HG02943 (cell line): ENCODE measurements around the gene ATAD3B.
"Not testable (repeated sequence)": the region's sequence is repeated elsewhere in the genome, so short reads cannot be mapped to it uniquely, and the experiment has no call there.

Source experiments
- ATAC-seq: cut with Tn5 transposase; IDR thresholded peaks from one replicate; pipeline ENCODE4 v1.9.1; 2021; ENCODE audit warnings: mild to moderate bottlenecking, low read depth, moderate library complexity; ENCODE audit not compliant: unreplicated experiment

The ATAD3B gene

GRCh38 chr1:1472053-1472876 is 700 bp downstream of the ATAD3B start:
- ATAC-seq, result not testable (repeated sequence)

- ATAC-seq, result not testable (repeated sequence)
These were observed 4.4 kb downstream of the ATAD3B start for GRCh38 chr1:1476011-1476410.

- no peak for ATAC-seq
These were observed 5.6 kb downstream of the ATAD3B start for GRCh38 chr1:1477206-1477605.

- ATAC-seq, result no peak
These were observed 8.3 kb downstream of the ATAD3B start for GRCh38 chr1:1479547-1480487.

GRCh38 chr1:1480488-1480867 is 8.9 kb downstream of the ATAD3B start:
- ATAC-seq, result not testable (repeated sequence)

GRCh38 chr1:1481811-1482210 is 10.2 kb downstream of the ATAD3B start:
- not testable (repeated sequence) for ATAC-seq

GRCh38 chr1:1482856-1483255 is 11.3 kb downstream of the ATAD3B start:
- ATAC-seq, result no peak

- ATAC-seq, result no peak
These were observed 12.1 kb downstream of the ATAD3B start for GRCh38 chr1:1483714-1484113.

GRCh38 chr1:1484976-1485750 is 13.6 kb downstream of the ATAD3B start:
- ATAC-seq, result not testable (repeated sequence)

GRCh38 chr1:1485755-1486317 is 14.3 kb downstream of the ATAD3B start:
- ATAC-seq, result not testable (repeated sequence)

- ATAC-seq, result no peak
These were observed 16.1 kb downstream of the ATAD3B start for GRCh38 chr1:1487701-1488100.

- ATAC-seq, result no peak
These were observed 17.7 kb downstream of the ATAD3B start for GRCh38 chr1:1489231-1489630.

- ATAC-seq, result no peak
These were observed 18.3 kb downstream of the ATAD3B start for GRCh38 chr1:1489861-1490260.

GRCh38 chr1:1490633-1491230 is 19.2 kb downstream of the ATAD3B start:
- ATAC-seq, result no peak

GRCh38 chr1:1491601-1492000 is 20.0 kb downstream of the ATAD3B start:
- no peak for ATAC-seq

- ATAC-seq, result not testable (repeated sequence)
These were observed 22.7 kb downstream of the ATAD3B start for GRCh38 chr1:1494311-1494710.

GRCh38 chr1:1495461-1495975 is 24.0 kb downstream of the ATAD3B start:
- not testable (repeated sequence) for ATAC-seq

- ATAC-seq, result not testable (repeated sequence)
These were observed 33.3 kb downstream of the ATAD3B start for GRCh38 chr1:1504777-1505365.

GRCh38 chr1:1505366-1505798 is 33.8 kb downstream of the ATAD3B start:
- ATAC-seq, result not testable (repeated sequence)
